K562 (cell line): ENCODE data around the gene GSTM1. TPM values are rescaled to one million over a fixed set of nuclear protein-coding genes. Genes with fewer than 3 reads are reported as not detected.

Source experiments
- BHLHE40 ChIP-seq: IDR thresholded peaks from 2 replicates; pipeline ENCODE4 v1.6.1; 2011; ENCODE audit warnings: low read length, improper control_type of control experiment
- CHD2 ChIP-seq: IDR thresholded peaks from 2 replicates; pipeline ENCODE4 v1.6.1; 2011; ENCODE audit warnings: low read depth, low read length
- FOXA3 ChIP-seq, 2 experiments: fragments of 450-650 bp in 1 of 2; sonication (generic) in 1 of 2; formaldehyde crosslinking; IDR thresholded peaks in 1 of 2; conservative IDR thresholded peaks in 1 of 2; 2 replicates each; pipeline versions ENCODE4 v1.4.0 to v1.8.0; 2020 to 2022; ENCODE audit warnings: mild to moderate bottlenecking in 2 of 2, missing genetic modification reagents in 1 of 2
- KLF1 ChIP-seq: fragments of 450-650 bp; IDR thresholded peaks from 2 replicates; pipeline ENCODE4 v1.6.1; 2016; ENCODE audit warnings: missing genetic modification characterization, missing compliant biosample characterization
- NFYB ChIP-seq: IDR thresholded peaks from 2 replicates; pipeline ENCODE4 v1.6.1; 2011; ENCODE audit warnings: mild to moderate bottlenecking, moderate library complexity; ENCODE audit not compliant: insufficient read length; ENCODE audit errors: extremely low read depth
- PTRF ChIP-seq: fragments of 450-650 bp; IDR thresholded peaks from 2 replicates; pipeline ENCODE4 v1.6.1; 2016; ENCODE audit warnings: mild to moderate bottlenecking, missing genetic modification characterization, missing compliant biosample characterization
- SP1 ChIP-seq: sonication (generic); formaldehyde crosslinking; IDR thresholded peaks from 2 replicates; pipeline ENCODE4 v1.8.1; 2022; ENCODE audit warnings: mild to moderate bottlenecking, missing genetic modification reagents
- STAT6 ChIP-seq: sonication (generic); formaldehyde crosslinking; IDR thresholded peaks from 2 replicates; pipeline ENCODE4 v1.8.1; 2023; ENCODE audit warnings: mild to moderate bottlenecking, missing genetic modification reagents
- ZBTB12 ChIP-seq: fragments of 250-450 bp; sonication (Bioruptor Pico); IDR thresholded peaks from 2 replicates; pipeline ENCODE4 v1.4.0; 2020
- ZBTB9 ChIP-seq: fragments of 450-650 bp; formaldehyde crosslinking; IDR thresholded peaks from 2 replicates; pipeline ENCODE4 v1.4.0; 2020; ENCODE audit warnings: mild to moderate bottlenecking, moderate library complexity
- ZNF695 ChIP-seq: fragments of 450-650 bp; formaldehyde crosslinking; IDR thresholded peaks from 2 replicates; pipeline ENCODE4 v1.4.0; 2020; ENCODE audit warnings: mild to moderate bottlenecking, moderate library complexity
- ZNF717 ChIP-seq: fragments of 250-450 bp; sonication (Bioruptor Pico); IDR thresholded peaks from 2 replicates; pipeline ENCODE4 v1.5.0; 2021
- polyA plus RNA-seq, 8 experiments: library from polyadenylated mRNA; depleted of rRNA in 4 of 8; stranded (reverse) in 5 of 8; unstranded in 3 of 8; fragments of >200 nt; fragmentation: Nextera tagmentation in 2 of 8; fragmentation: Illumina TruSeq in 1 of 8; extraction: Ambion mirVana in 2 of 8; extraction: Trizol in 1 of 8; gene quantifications; 2 replicates each; pipeline versions ENCODE4 v1.2.1 to v1.2.3, GENCODE V29; 2011 to 2014; ENCODE audit warnings: inconsistent platforms in 1 of 8, missing spikeins in 1 of 8
- total RNA-seq, 7 experiments: library from RNA; depleted of rRNA in 6 of 7; stranded (reverse); fragments of >200 nt in 6 of 7; fragmentation: Illumina TruSeq in 2 of 7; extraction: Trizol in 2 of 7; gene quantifications; 2 replicates each; pipeline versions ENCODE4 v1.2.1 to v1.2.3, GENCODE V29; 2011 to 2021; ENCODE audit warnings: low replicate concordance in 1 of 7

The GSTM1 gene
- total and polyA plus RNA-seq, 9 of the 15 experiments (the other 6 are each of a cell fraction or from before 2014, with no cell fraction given), result not detected

DNA sequence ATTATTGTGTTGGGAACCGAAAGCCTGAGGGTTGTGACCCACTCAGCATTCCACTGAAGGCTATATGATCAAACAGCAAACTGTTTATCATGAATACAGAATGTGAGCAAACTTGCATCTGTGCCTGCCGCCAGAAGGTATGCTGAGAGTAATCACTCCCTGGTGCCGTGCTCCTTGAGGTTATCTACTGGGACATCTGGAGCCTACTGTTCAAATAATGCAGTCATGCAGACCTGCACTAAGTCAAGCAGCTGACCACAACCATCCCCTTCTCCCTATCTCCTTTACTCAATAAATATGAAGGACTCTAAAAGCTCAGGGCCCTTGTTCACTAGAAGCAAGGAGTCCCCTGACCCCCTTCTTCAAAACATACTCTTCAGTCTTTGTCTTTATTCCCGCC, 37.9 kb downstream of the GSTM1 start (continued):
- TF ChIP-seq STAT6 (CRISPR knock-in tag), result no peak
- no peak for TF ChIP-seq ZNF717 (CRISPR knock-in tag)
- TF ChIP-seq NFYB, result no peak
- TF ChIP-seq ZBTB12 (CRISPR knock-in tag), result no peak
- no peak for TF ChIP-seq KLF1 (tag)
- TF ChIP-seq FOXA3 (CRISPR knock-in tag; conservative IDR thresholded peaks at IDR 0.05 in 1 of 2, IDR thresholded peaks at IDR 0.05 in 1 of 2), result peak; percentile 87 to 88; a peak in 3 of 4 replicates
- TF ChIP-seq ZBTB9 (CRISPR knock-in tag), result no peak
- TF ChIP-seq SP1 (CRISPR knock-in tag), result no peak
- TF ChIP-seq BHLHE40, result peak; percentile 71
- no peak for TF ChIP-seq CHD2
- TF ChIP-seq ZNF695, result no peak
- no peak for TF ChIP-seq PTRF (tag)
